Smooth muscle cell of the pulmonary artery (primary cell): ENCODE results near the gene DDX41. TPM values are rescaled to one million over a fixed set of nuclear protein-coding genes. Genes with fewer than 3 reads are reported as not detected.

Experiments used
- total RNA-seq: library from RNA; depleted of rRNA; stranded (reverse); fragments of >200 nt; gene quantifications from 2 replicates; pipeline ENCODE4 v1.2.3, GENCODE V29; 2014

The DDX41 gene
- total RNA-seq, result 124 and 165 TPM in 2 replicates

GRCh38 chr5:177516601-177517568, at the start of gene DDX41:
DDX41 (minus strand) TSS chr5:177516961; CDS start chr5:177516945, 16 bp downstream.

GRCh38 chr5:177554474-177555111, 37.8 kb upstream of the DDX41 start, which contains the start of gene FAM193B:
FAM193B (minus strand) TSS chr5:177554563; CDS start chr5:177554458, 105 bp downstream.

GRCh38 chr5:177509381-177509951, 7.3 kb downstream of the DDX41 start, which contains the start of gene DOK3:
DOK3 (minus strand) TSS chr5:177509826; CDS start chr5:177509540, 286 bp downstream.

GRCh38 chr5:177497292-177498012, 19.3 kb downstream of the DDX41 start, which contains the start of gene PDLIM7:
PDLIM7 (minus strand) TSS chr5:177497604; CDS start chr5:177496512, 1,092 bp downstream.

GRCh38 chr5:177473443-177474001, 43.2 kb downstream of the DDX41 start, which contains the start of gene DBN1:
DBN1 (minus strand) TSS chr5:177473634; CDS start chr5:177473521, 113 bp downstream.

Other genes starting within 250 kb of the DDX41 start
- 20.3 and 25.1 TPM in 2 replicates for gene RAB24, start 213.2 kb downstream of the DDX41 start, total RNA-seq
- 54.6 and 58.7 TPM in 2 replicates for gene PRELID1, start 213.2 kb downstream of the DDX41 start, total RNA-seq
- gene MXD3, start 205.1 kb downstream of the DDX41 start, total RNA-seq, result 2.6 and 5.0 TPM in 2 replicates
- gene LMAN2, start 165.3 kb downstream of the DDX41 start, total RNA-seq, result 456 and 488 TPM in 2 replicates
- 2.7 and 3.3 TPM in 2 replicates for gene RGS14, start 159.0 kb downstream of the DDX41 start, total RNA-seq
- not detected in 2 replicates for gene SLC34A1, start 132.5 kb downstream of the DDX41 start, total RNA-seq
- gene PFN3, start 116.3 kb downstream of the DDX41 start, total RNA-seq, result not detected in 2 replicates
- 0.17 TPM in 1 of 2 replicates, not detected in the other for gene F12, start 107.4 kb downstream of the DDX41 start, total RNA-seq
- 14.5 and 19.7 TPM in 2 replicates for gene GRK6, start 90.3 kb downstream of the DDX41 start, total RNA-seq
- gene PRR7, start 70.1 kb downstream of the DDX41 start, total RNA-seq, result 5.7 and 11.4 TPM in 2 replicates
- gene DBN1, start 43.3 kb downstream of the DDX41 start, total RNA-seq, result 86.1 and 86.8 TPM in 2 replicates
- 146 and 192 TPM in 2 replicates for gene PDLIM7, start 19.4 kb downstream of the DDX41 start, total RNA-seq
- gene DOK3, start 7.1 kb downstream of the DDX41 start, total RNA-seq, result 5.3 and 6.7 TPM in 2 replicates
- gene FAM193B, start 37.6 kb upstream of the DDX41 start, total RNA-seq, result 23.2 and 28.4 TPM in 2 replicates
- gene TMED9, start 75.2 kb upstream of the DDX41 start, total RNA-seq, result 253 and 380 TPM in 2 replicates
- gene B4GALT7, start 83.2 kb upstream of the DDX41 start, total RNA-seq, result 56.6 and 79.8 TPM in 2 replicates